Liver (tissue), 3 donors: Measurements from ENCODE around the gene RAPGEF6.

Source experiments
- GABPA ChIP-seq, 2 donors: IDR thresholded peaks in 1 of 2; conservative IDR thresholded peaks in 1 of 2; 2 replicates each; pipeline ENCODE4 v1.6.1; 2016; ENCODE audit warnings: antibody characterized with exemption in 2 of 2, mild to moderate bottlenecking in 1 of 2, moderate library complexity in 1 of 2
- HNF4G ChIP-seq: IDR thresholded peaks from 2 replicates; pipeline ENCODE4 v1.6.1; 2016; ENCODE audit warnings: antibody characterized with exemption
- NR2F2 ChIP-seq: IDR thresholded peaks from 2 replicates; pipeline ENCODE4 v1.6.1; 2016; ENCODE audit warnings: antibody characterized with exemption
- YY1 ChIP-seq: IDR thresholded peaks from 2 replicates; pipeline ENCODE4 v1.6.1; 2016; ENCODE audit warnings: antibody characterized with exemption, mild to moderate bottlenecking
- TF ChIP-seq, protein P1 (sequence below): fragments of 150-350 bp; IDR thresholded peaks from 2 replicates; pipeline ENCODE4 v1.5.1; 2017; ENCODE audit warnings: improper control_type of control experiment, low read depth, low read length; ENCODE audit not compliant: missing input control
- donor health status: healthy.
- donor health status: healthy.

DNA sequence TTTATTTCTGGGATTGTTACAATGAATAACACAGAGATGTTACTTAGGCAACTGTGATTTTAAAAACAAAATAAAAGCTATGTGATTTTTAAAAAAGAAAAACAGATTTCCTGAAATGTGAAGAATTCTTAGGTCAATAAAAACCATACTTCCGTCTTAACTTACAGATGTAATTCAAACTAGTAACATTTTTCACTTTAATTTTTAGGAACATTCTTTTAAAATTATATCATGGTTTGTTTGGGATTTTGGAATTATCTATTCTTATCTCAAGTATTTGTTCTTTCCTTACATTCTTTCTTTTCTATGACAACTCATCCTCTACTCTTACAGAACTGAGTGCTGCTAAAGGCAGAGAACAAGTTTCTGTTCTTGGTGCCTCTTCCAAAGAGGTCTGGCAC is 159.5 kb downstream of the RAPGEF6 start:
- TF ChIP-seq, protein P1, sequence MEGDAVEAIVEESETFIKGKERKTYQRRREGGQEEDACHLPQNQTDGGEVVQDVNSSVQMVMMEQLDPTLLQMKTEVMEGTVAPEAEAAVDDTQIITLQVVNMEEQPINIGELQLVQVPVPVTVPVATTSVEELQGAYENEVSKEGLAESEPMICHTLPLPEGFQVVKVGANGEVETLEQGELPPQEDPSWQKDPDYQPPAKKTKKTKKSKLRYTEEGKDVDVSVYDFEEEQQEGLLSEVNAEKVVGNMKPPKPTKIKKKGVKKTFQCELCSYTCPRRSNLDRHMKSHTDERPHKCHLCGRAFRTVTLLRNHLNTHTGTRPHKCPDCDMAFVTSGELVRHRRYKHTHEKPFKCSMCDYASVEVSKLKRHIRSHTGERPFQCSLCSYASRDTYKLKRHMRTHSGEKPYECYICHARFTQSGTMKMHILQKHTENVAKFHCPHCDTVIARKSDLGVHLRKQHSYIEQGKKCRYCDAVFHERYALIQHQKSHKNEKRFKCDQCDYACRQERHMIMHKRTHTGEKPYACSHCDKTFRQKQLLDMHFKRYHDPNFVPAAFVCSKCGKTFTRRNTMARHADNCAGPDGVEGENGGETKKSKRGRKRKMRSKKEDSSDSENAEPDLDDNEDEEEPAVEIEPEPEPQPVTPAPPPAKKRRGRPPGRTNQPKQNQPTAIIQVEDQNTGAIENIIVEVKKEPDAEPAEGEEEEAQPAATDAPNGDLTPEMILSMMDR = no peak
- TF ChIP-seq YY1 = no peak
- no peak for TF ChIP-seq HNF4G
- no peak for TF ChIP-seq NR2F2
- no peak for TF ChIP-seq GABPA (IDR thresholded peaks at IDR 0.05 in 1 of 2, conservative IDR thresholded peaks at IDR 0.05 in 1 of 2)
